Ovary (tissue), 9 donors: Measurements from ENCODE around the gene PTPN13. TPM values are rescaled to one million over a fixed set of nuclear protein-coding genes. Genes with fewer than 3 reads are reported as not detected.
"Not testable (repeated sequence)": the region's sequence is repeated elsewhere in the genome, so short reads cannot be mapped to it uniquely, and the experiment has no call there.

ENCODE experiments used
- DNase-seq, 5 donors: peaks; one replicate each; pipeline ENCODE4 v3.0.0-alpha.2; 2019 to 2020
- H3K27ac ChIP-seq, 2 donors: fragments of 200-600 bp; one replicate each; pipeline versions ENCODE4 v1.5.1 to v1.8.0; 2019 to 2022
- H3K27me3 ChIP-seq: fragments of 200-600 bp; one replicate; pipeline ENCODE4 v1.8.0; 2022
- H3K36me3 ChIP-seq: fragments of 200-600 bp; sonication (generic); one replicate; pipeline ENCODE4 v1.5.1; 2019
- H3K4me1 ChIP-seq: one replicate; pipeline ENCODE4 v1.8.1; 2013; ENCODE audit warnings: mild to moderate bottlenecking, moderate library complexity; ENCODE audit not compliant: insufficient read depth
- H3K4me3 ChIP-seq: fragments of 200-600 bp; sonication (generic); one replicate; pipeline ENCODE4 v1.5.1; 2017
- H3K9me3 ChIP-seq, 2 donors: fragments of 200-600 bp in 1 of 2; sonication (generic) in 1 of 2; one replicate each; pipeline versions ENCODE4 v1.5.1 to v1.8.1; 2013 to 2019; ENCODE audit warnings: mild to moderate bottlenecking in 1 of 2, moderate library complexity in 1 of 2
- CTCF ChIP-seq, 3 donors: fragments of 450-650 bp in 2 of 3; fragments of 200-600 bp in 1 of 3; IDR thresholded peaks; one replicate each; pipeline versions ENCODE4 v1.5.1 to v1.8.0; 2016 to 2022; ENCODE audit warnings: antibody characterized with exemption in 3 of 3, mild to moderate bottlenecking in 1 of 3
- EP300 ChIP-seq: sonication (generic); formaldehyde crosslinking; IDR thresholded peaks from one replicate; pipeline ENCODE4 v1.6.1; 2017; ENCODE audit warnings: antibody characterized with exemption
- POLR2A ChIP-seq: fragments of 450-650 bp; IDR thresholded peaks from one replicate; pipeline ENCODE4 v1.6.1; 2017; ENCODE audit warnings: antibody characterized with exemption, mild to moderate bottlenecking, moderate library complexity
- WGBS, 3 donors: extraction: QIAGEN DNeasy Blood & Tissue Kit in 1 of 3; methylation state at CpG; one replicate each; pipeline versions ENCODE4 v1.1.5 to v1.1.7; 2013 to 2017; 5-methylcytosine and 5-hydroxymethylcytosine counted together
- intact Hi-C, 4 donors: fragments of 100-400 bp; cut with DNase I; formaldehyde crosslinking; loops; one replicate each; pipeline versions ENCODE4 v1.11.0 to v1.15.1; 2022 to 2023
- polyA plus RNA-seq, 2 donors: library from polyadenylated mRNA; stranded (reverse); fragments of 200-250 nt in 1 of 2; fragments of 350-450 nt in 1 of 2; fragmentation: Illumina TruSeq in 1 of 2; extraction: RNeasy Lipid Tissue Mini Kit (QIAGEN cat#74804) in 1 of 2; gene quantifications; one replicate each; pipeline ENCODE4 v1.2.3, GENCODE V29; 2013 to 2014
- total RNA-seq, 7 donors: library from RNA; depleted of rRNA in 2 of 7; stranded (reverse); fragments of >200 nt in 2 of 7; fragmentation: NEBNext Ultra II Directional in 3 of 7; extraction: Animal tissue kit (Norgen Biotek cat#: 25700) in 3 of 7; gene quantifications; one replicate each; pipeline versions ENCODE4 v1.1.0 to v1.2.4, GENCODE V29; 2016 to 2023
- donor health status: DM: no; HTN: no; CAD: no; lungs with moderate emphysema.
- donor health status: DM: no; HTN: no; CAD: no.
- donor health status: Bipolar disorder and iron deficiency.
- donor health status: DM: yes; HTN: yes; CAD: no.
- donor health status: DM: no; HTN: no; CAD: no.
- donor health status: DM: yes; HTN: yes; CAD: no.

PTPN13 gene
- total and polyA plus RNA-seq, 9 donors = 17.0 to 73.4 (median 44.0) TPM

- intact Hi-C loops = no loop called here
- TF ChIP-seq EP300 (no peak), POLR2A (no peak), CTCF (IDR thresholded peaks at IDR 0.05) (no peak)
- 93 to 98% (median 96%) methylated on average over 8 of the region's 8 CpGs for WGBS, 3 donors
These were observed 50.8 kb downstream of the PTPN13 start for GRCh38 chr4:86644892-86645291.

GRCh38 chr4:86652332-86652932, 58.3 kb downstream of the PTPN13 start:
- no peak for DNase-seq
- 93 to 100% (median 100%) methylated on average over 1 of the region's 1 CpG for WGBS, 3 donors

More at GRCh38 chr4:86644892-86645291, 50.8 kb downstream of the PTPN13 start:
- H3K9me3 ChIP-seq = peaks cover 0 to 3% of the 10 kb centered on the region in 2 donors
- no peak for DNase-seq
- H3K27me3 ChIP-seq = no peaks in the 10 kb centered on the region
- H3K36me3 ChIP-seq = no peaks in the 10 kb centered on the region
- H3K4me1 ChIP-seq = no peaks in the 10 kb centered on the region
- no peak overlapping the region for H3K27ac ChIP-seq
- no peak overlapping the region for H3K4me3 ChIP-seq

GRCh38 chr4:86653237-86653865, 59.2 kb downstream of the PTPN13 start:
- intact Hi-C loops = no loop called here
- H3K27ac ChIP-seq = no peak overlapping the region
- no peaks in the 10 kb centered on the region for H3K36me3 ChIP-seq
- H3K4me1 ChIP-seq = no peaks in the 10 kb centered on the region
- DNase-seq = no peak
- no peaks in the 10 kb centered on the region for H3K27me3 ChIP-seq
- TF ChIP-seq EP300 (no peak), CTCF (IDR thresholded peaks at IDR 0.05) (no peak), POLR2A (no peak)
- 83 to 87% (median 85%) methylated on average over 4 of the region's 4 CpGs for WGBS, 3 donors
- H3K4me3 ChIP-seq = no peak overlapping the region
- peaks cover 0 to 8% of the 10 kb centered on the region in 2 donors for H3K9me3 ChIP-seq

More at GRCh38 chr4:86652332-86652932, 58.3 kb downstream of the PTPN13 start:
- TF ChIP-seq POLR2A (no peak), EP300 (no peak), CTCF (IDR thresholded peaks at IDR 0.05) (no peak)
- H3K36me3 ChIP-seq = no peaks in the 10 kb centered on the region
- no peak overlapping the region for H3K27ac ChIP-seq
- no peak overlapping the region for H3K4me3 ChIP-seq
- no peaks in the 10 kb centered on the region for H3K27me3 ChIP-seq
- no peaks in the 10 kb centered on the region for H3K4me1 ChIP-seq
- peaks cover 0 to 8% of the 10 kb centered on the region in 2 donors for H3K9me3 ChIP-seq
- intact Hi-C loops = no loop called here

DNA sequence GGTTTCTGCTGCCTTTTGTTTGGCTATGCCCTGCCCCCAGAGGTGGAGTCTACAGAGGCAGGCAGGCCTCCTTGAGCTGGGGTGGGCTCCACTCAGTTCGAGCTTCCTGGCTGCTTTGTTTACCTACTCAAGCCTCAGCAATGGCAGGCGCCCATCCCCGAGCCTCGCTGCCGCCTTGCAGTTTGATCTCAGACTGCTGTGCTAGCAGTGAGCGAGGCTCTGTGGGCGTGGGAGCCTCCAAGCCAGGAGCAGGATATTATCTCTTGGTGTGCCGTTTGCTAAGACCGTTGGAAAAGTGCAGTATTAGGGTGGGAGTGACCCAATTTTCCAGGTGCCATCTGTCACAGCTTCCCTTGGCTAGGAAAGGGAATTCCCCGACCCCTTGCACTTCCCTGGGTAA, 62.7 kb downstream of the PTPN13 start:
- DNase-seq, H3K9me3 ChIP-seq, H3K4me1 ChIP-seq, H3K4me3 ChIP-seq, H3K36me3 ChIP-seq, intact Hi-C loops, H3K27me3 ChIP-seq, H3K27ac ChIP-seq: not testable (repeated sequence)
- 89 to 90% (median 90%) methylated on average over 10 of the region's 10 CpGs for WGBS, 3 donors

DNA sequence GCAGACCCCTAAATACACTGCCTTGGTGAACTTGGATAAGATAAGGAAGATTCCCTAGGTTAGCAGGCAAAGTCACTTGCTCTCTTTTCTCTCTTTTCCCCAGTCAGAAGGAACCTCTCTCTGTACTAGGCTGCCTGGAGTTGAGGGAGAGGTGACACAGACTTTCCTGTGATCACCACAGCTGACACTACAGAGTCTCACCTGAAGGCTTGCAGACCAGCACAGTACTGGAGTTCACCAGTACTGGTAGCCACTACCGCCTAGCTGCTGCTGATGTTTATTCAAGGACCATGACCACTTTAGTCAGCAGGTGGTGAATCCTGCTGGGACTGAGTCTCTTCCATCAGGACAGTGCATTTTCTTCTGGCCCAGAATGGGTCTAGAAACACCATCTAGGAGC, 63.3 kb downstream of the PTPN13 start:
- no peak for DNase-seq
- TF ChIP-seq EP300 (no peak), POLR2A (no peak), CTCF (IDR thresholded peaks at IDR 0.05) (no peak)
- Histone ChIP-seq H3K27ac (no peak overlapping the region), H3K27me3 (no peaks in the 10 kb centered on the region), H3K36me3 (no peaks in the 10 kb centered on the region), H3K4me1 (no peaks in the 10 kb centered on the region), H3K4me3 (no peak overlapping the region), H3K9me3 (no peaks in the 10 kb centered on the region)
- 98 to 100% (median 100%) methylated on average over 1 of the region's 1 CpG for WGBS, 3 donors
- intact Hi-C loops = no loop called here
